Brain pericyte (primary cell): ENCODE data around the gene TACC2.
A peak's percentile ranks its signal among the peaks of the same experiment; 100 is the strongest.

Experiments
- DNase-seq: peaks from one replicate; pipeline ENCODE4 v3.0.0-alpha.2; 2012; ENCODE audit warnings: low read depth, low spot score

Gene TACC2

GRCh38 chr10:122269059-122269687, 280.2 kb downstream of the TACC2 start:
- no peak for DNase-seq

GRCh38 chr10:122271076-122271475, 282.1 kb downstream of the TACC2 start, which contains the start of gene BTBD16:
Gene BTBD16, plus strand, starts transcription at chr10:122271296. Its CDS starts 3,786 bp downstream, at chr10:122275082.
- no peak for DNase-seq

GRCh38 chr10:122273966-122274545, 285.1 kb downstream of the TACC2 start:
- DNase-seq, result no peak

- DNase-seq, result no peak
Observed at GRCh38 chr10:122276611-122277208, 287.7 kb downstream of the TACC2 start.

- no peak for DNase-seq
Observed at GRCh38 chr10:122277526-122278136, 288.7 kb downstream of the TACC2 start.

- peak; percentile 33 for DNase-seq
Observed at GRCh38 chr10:122279725-122280141, 290.8 kb downstream of the TACC2 start.

- DNase-seq, result no peak
Observed at GRCh38 chr10:122280156-122280555, 291.2 kb downstream of the TACC2 start.

GRCh38 chr10:122281018-122281626, 292.2 kb downstream of the TACC2 start:
- DNase-seq, result no peak

GRCh38 chr10:122281751-122282150, 292.8 kb downstream of the TACC2 start:
- no peak for DNase-seq

- no peak for DNase-seq
Observed at GRCh38 chr10:122282253-122282671, 293.3 kb downstream of the TACC2 start.

- no peak for DNase-seq
Observed at GRCh38 chr10:122282909-122283308, 293.9 kb downstream of the TACC2 start.

GRCh38 chr10:122285506-122286444, 296.8 kb downstream of the TACC2 start:
- DNase-seq, result no peak

- DNase-seq, result peak; percentile 87
Observed at GRCh38 chr10:122286867-122287266, 297.9 kb downstream of the TACC2 start.

GRCh38 chr10:122287570-122287969, 298.6 kb downstream of the TACC2 start:
- DNase-seq, result no peak

GRCh38 chr10:122288262-122288661, 299.3 kb downstream of the TACC2 start:
- DNase-seq, result no peak

- DNase-seq, result no peak
Observed at GRCh38 chr10:122288917-122289316, 300.0 kb downstream of the TACC2 start.

- DNase-seq, result no peak
Observed at GRCh38 chr10:122290334-122290733, 301.4 kb downstream of the TACC2 start.

GRCh38 chr10:122290833-122291532, 302.0 kb downstream of the TACC2 start:
- DNase-seq, result no peak

- no peak for DNase-seq
Observed at GRCh38 chr10:122291739-122292138, 302.8 kb downstream of the TACC2 start.

- no peak for DNase-seq
Observed at GRCh38 chr10:122292376-122292775, 303.4 kb downstream of the TACC2 start.
